ENCODE measurements around the gene DEF6. TPM values are rescaled to one million over a fixed set of nuclear protein-coding genes. Genes with fewer than 3 reads are reported as not detected.

DEF6 gene
- total and polyA plus RNA-seq, 2 of the 13 experiments (the other 11 are each of a cell fraction or from before 2014, with no cell fraction given): 5.2 to 10.0 TPM

DNA sequence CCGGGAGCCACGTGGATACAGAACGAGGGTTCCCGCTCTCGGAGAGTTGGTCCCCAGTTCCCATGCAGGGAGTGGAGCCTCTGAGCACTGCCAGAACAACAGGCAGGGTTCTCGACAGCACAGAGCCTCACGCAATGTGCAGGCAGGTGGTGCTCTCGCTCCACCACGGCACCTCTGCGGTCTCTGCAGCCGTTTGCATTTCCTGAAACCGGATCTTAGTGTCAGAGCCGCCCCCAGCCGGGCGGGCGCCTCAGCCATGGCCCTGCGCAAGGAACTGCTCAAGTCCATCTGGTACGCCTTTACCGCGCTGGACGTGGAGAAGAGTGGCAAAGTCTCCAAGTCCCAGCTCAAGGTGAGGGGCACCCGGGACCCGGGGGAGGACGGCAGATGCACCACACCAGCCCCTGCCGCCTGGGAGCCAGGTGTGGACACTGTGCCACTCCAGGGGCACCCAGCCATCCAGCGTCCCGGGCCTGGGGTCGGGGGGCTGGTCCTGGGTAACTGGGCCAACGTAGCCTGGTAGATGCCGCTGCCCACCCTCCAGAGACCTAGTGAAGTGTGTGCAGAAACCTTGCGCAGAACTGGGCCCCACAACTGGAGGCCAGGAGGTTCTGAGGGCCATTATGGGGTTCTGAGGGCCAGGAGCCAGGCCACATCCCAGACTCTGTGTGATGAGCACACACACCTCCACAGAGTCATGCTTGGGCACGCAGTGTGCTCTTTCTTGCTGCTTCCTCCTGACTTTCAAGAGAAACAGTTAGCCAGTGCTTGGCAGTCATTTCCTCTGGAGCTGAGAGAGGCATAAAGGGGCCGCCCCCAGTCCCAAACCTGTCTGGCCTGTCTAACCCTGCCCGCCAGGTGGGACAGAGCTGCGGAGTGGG, at the start of gene DEF6 (continued):
- TF ChIP-seq ZNF790 (CRISPR knock-in tag; IDR thresholded peaks at IDR 0.05; ENCODE audit: borderline replicate concordance): no peak
- TF ChIP-seq ARNTL (CRISPR knock-in tag; IDR thresholded peaks at IDR 0.05): peak; percentile 50; the same call in 1 of the 2 replicates
- peak; percentile 87; the same call in 1 of the 2 replicates for TF ChIP-seq ZNF205 (CRISPR knock-in tag; IDR thresholded peaks at IDR 0.05)
- TF ChIP-seq PHF8 (CRISPR knock-in tag; IDR thresholded peaks at IDR 0.05): peak; percentile 90
- peak; percentile 63 for TF ChIP-seq ASH2L (IDR thresholded peaks at IDR 0.05; ENCODE audit: insufficient read length, low read depth, low read length)
- TF ChIP-seq, protein P1, sequence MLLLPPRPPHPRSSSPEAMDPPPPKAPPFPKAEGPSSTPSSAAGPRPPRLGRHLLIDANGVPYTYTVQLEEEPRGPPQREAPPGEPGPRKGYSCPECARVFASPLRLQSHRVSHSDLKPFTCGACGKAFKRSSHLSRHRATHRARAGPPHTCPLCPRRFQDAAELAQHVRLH (CRISPR knock-in tag; IDR thresholded peaks at IDR 0.05; ENCODE audit: borderline replicate concordance, low read depth): peak; percentile 91; the same call in 1 of the 2 replicates
- TF ChIP-seq, protein P2, sequence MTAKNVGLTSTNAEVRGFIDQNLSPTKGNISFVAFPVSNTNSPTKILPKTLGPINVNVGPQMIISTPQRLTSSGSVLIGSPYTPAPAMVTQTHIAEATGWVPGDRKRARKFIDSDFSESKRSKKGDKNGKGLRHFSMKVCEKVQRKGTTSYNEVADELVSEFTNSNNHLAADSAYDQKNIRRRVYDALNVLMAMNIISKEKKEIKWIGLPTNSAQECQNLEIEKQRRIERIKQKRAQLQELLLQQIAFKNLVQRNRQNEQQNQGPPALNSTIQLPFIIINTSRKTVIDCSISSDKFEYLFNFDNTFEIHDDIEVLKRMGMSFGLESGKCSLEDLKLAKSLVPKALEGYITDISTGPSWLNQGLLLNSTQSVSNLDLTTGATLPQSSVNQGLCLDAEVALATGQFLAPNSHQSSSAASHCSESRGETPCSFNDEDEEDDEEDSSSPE (CRISPR knock-in tag; IDR thresholded peaks at IDR 0.05): peak; percentile 77
- TF ChIP-seq, protein P3, sequence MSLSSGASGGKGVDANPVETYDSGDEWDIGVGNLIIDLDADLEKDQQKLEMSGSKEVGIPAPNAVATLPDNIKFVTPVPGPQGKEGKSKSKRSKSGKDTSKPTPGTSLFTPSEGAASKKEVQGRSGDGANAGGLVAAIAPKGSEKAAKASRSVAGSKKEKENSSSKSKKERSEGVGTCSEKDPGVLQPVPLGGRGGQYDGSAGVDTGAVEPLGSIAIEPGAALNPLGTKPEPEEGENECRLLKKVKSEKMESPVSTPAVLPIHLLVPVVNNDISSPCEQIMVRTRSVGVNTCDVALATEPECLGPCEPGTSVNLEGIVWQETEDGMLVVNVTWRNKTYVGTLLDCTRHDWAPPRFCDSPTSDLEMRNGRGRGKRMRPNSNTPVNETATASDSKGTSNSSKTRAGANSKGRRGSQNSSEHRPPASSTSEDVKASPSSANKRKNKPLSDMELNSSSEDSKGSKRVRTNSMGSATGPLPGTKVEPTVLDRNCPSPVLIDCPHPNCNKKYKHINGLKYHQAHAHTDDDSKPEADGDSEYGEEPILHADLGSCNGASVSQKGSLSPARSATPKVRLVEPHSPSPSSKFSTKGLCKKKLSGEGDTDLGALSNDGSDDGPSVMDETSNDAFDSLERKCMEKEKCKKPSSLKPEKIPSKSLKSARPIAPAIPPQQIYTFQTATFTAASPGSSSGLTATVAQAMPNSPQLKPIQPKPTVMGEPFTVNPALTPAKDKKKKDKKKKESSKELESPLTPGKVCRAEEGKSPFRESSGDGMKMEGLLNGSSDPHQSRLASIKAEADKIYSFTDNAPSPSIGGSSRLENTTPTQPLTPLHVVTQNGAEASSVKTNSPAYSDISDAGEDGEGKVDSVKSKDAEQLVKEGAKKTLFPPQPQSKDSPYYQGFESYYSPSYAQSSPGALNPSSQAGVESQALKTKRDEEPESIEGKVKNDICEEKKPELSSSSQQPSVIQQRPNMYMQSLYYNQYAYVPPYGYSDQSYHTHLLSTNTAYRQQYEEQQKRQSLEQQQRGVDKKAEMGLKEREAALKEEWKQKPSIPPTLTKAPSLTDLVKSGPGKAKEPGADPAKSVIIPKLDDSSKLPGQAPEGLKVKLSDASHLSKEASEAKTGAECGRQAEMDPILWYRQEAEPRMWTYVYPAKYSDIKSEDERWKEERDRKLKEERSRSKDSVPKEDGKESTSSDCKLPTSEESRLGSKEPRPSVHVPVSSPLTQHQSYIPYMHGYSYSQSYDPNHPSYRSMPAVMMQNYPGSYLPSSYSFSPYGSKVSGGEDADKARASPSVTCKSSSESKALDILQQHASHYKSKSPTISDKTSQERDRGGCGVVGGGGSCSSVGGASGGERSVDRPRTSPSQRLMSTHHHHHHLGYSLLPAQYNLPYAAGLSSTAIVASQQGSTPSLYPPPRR (CRISPR knock-in tag; IDR thresholded peaks at IDR 0.05; ENCODE audit: borderline replicate concordance): 0 out of 2 replicates have a peak, but pooled peaks have one; percentile 61
- peak; percentile 39; the same call in 1 of the 2 replicates for TF ChIP-seq KMT2A (CRISPR knock-in tag; IDR thresholded peaks at IDR 0.05)
- 0 out of 2 replicates have a peak, but pooled peaks have one; percentile 54 for TF ChIP-seq ZMAT3 (CRISPR knock-in tag; conservative IDR thresholded peaks at IDR 0.05)
- TF ChIP-seq DMAP1 (CRISPR knock-in tag; IDR thresholded peaks at IDR 0.05): peak; percentile 56
- no peak for TF ChIP-seq ZNF75D (CRISPR knock-in tag; IDR thresholded peaks at IDR 0.05; ENCODE audit: borderline replicate concordance)
- TF ChIP-seq, protein P4, sequence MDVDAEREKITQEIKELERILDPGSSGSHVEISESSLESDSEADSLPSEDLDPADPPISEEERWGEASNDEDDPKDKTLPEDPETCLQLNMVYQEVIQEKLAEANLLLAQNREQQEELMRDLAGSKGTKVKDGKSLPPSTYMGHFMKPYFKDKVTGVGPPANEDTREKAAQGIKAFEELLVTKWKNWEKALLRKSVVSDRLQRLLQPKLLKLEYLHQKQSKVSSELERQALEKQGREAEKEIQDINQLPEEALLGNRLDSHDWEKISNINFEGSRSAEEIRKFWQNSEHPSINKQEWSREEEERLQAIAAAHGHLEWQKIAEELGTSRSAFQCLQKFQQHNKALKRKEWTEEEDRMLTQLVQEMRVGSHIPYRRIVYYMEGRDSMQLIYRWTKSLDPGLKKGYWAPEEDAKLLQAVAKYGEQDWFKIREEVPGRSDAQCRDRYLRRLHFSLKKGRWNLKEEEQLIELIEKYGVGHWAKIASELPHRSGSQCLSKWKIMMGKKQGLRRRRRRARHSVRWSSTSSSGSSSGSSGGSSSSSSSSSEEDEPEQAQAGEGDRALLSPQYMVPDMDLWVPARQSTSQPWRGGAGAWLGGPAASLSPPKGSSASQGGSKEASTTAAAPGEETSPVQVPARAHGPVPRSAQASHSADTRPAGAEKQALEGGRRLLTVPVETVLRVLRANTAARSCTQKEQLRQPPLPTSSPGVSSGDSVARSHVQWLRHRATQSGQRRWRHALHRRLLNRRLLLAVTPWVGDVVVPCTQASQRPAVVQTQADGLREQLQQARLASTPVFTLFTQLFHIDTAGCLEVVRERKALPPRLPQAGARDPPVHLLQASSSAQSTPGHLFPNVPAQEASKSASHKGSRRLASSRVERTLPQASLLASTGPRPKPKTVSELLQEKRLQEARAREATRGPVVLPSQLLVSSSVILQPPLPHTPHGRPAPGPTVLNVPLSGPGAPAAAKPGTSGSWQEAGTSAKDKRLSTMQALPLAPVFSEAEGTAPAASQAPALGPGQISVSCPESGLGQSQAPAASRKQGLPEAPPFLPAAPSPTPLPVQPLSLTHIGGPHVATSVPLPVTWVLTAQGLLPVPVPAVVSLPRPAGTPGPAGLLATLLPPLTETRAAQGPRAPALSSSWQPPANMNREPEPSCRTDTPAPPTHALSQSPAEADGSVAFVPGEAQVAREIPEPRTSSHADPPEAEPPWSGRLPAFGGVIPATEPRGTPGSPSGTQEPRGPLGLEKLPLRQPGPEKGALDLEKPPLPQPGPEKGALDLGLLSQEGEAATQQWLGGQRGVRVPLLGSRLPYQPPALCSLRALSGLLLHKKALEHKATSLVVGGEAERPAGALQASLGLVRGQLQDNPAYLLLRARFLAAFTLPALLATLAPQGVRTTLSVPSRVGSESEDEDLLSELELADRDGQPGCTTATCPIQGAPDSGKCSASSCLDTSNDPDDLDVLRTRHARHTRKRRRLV (CRISPR knock-in tag; IDR thresholded peaks at IDR 0.05): peak; percentile 84; the same call in 1 of the 2 replicates
- peak; percentile 53; the same call in 1 of the 2 replicates for TF ChIP-seq ZFP41 (CRISPR knock-in tag; IDR thresholded peaks at IDR 0.05; ENCODE audit: borderline replicate concordance)
- TF ChIP-seq NPAS2 (CRISPR knock-in tag; IDR thresholded peaks at IDR 0.05; ENCODE audit: borderline replicate concordance): no peak

Data from HepG2 (cell line).